Neural cell (in vitro differentiated cells): Measurements from ENCODE around the gene PARP9.

Experiments used
- CTCF ChIP-seq: fragments of 450-650 bp; IDR thresholded peaks from 2 replicates; pipeline ENCODE4 v1.5.1; 2014; ENCODE audit warnings: antibody characterized with exemption, mild to moderate bottlenecking, moderate library complexity; ENCODE audit not compliant: poor library complexity, severe bottlenecking
- EZH2 ChIP-seq: fragments of 200-600, 300-800 bp; shearing (Covaris generic), sonication (generic); IDR thresholded peaks from 2 replicates; pipeline ENCODE4 v1.6.1; 2014; ENCODE audit warnings: antibody characterized with exemption, low read length, borderline replicate concordance, mild to moderate bottlenecking; ENCODE audit not compliant: insufficient read depth, poor library complexity, severe bottlenecking
- MXI1 ChIP-seq: fragments of 450-650 bp; conservative IDR thresholded peaks from 2 replicates; pipeline ENCODE4 v1.6.1; 2014; ENCODE audit warnings: antibody characterized with exemption, mild to moderate bottlenecking; ENCODE audit not compliant: poor library complexity, severe bottlenecking
- POLR2AphosphoS5 ChIP-seq: IDR thresholded peaks from 2 replicates; pipeline ENCODE4 v1.6.1; 2012
- REST ChIP-seq: IDR thresholded peaks from 2 replicates; pipeline ENCODE4 v1.6.1; 2012; ENCODE audit warnings: borderline replicate concordance
- TAF1 ChIP-seq: IDR thresholded peaks from 2 replicates; pipeline ENCODE4 v1.6.1; 2012; ENCODE audit warnings: low read depth

- TF ChIP-seq CTCF (no peak), EZH2 (no peak), POLR2AphosphoS5 (no peak), MXI1 (no peak), TAF1 (no peak), REST (no peak)
Measured at GRCh38 chr3:122506450-122506849, 57.6 kb downstream of the PARP9 start.
